Bronchial epithelial cell (primary cell): ENCODE measurements around the gene GNB5. TPM values are rescaled to one million over a fixed set of nuclear protein-coding genes. Genes with fewer than 3 reads are reported as not detected.

Source experiments
- DNase-seq: peaks from one replicate; pipeline ENCODE4 v3.0.0-alpha.2; 2010; ENCODE audit warnings: low read depth
- FAIRE-seq: peaks from 2 replicates; lab custom pipeline; 2011; peaks lifted over from hg19 to GRCh38; lab: Jason Lieb, UNC
- H3K27me3 ChIP-seq: 2 replicates; pipeline ENCODE4 v1.5.1; 2011; ENCODE audit warnings: low read length; ENCODE audit not compliant: control insufficient read depth, insufficient read depth
- H3K36me3 ChIP-seq: 2 replicates; pipeline ENCODE4 v1.5.1; 2011; ENCODE audit warnings: low read length; ENCODE audit not compliant: control insufficient read depth, insufficient read depth
- H3K4me3 ChIP-seq: 2 replicates; pipeline ENCODE4 v1.5.1; 2011; ENCODE audit warnings: mild to moderate bottlenecking, low read depth, low read length, control low read depth
- total RNA-seq: library from RNA; depleted of rRNA; stranded (reverse); fragments of >200 nt; gene quantifications from 2 replicates; pipeline ENCODE4 v1.2.1, GENCODE V29; 2014
- TF ChIP-seq, protein P1 (sequence below): IDR thresholded peaks from 2 replicates; pipeline ENCODE4 v1.5.1; 2011; ENCODE audit warnings: mild to moderate bottlenecking, moderate library complexity, low read length, control low read depth, inconsistent platforms; ENCODE audit not compliant: insufficient read depth, severe bottlenecking

Gene GNB5
- total RNA-seq, 1 donor from 2014 or later = 46.1 TPM

DNA sequence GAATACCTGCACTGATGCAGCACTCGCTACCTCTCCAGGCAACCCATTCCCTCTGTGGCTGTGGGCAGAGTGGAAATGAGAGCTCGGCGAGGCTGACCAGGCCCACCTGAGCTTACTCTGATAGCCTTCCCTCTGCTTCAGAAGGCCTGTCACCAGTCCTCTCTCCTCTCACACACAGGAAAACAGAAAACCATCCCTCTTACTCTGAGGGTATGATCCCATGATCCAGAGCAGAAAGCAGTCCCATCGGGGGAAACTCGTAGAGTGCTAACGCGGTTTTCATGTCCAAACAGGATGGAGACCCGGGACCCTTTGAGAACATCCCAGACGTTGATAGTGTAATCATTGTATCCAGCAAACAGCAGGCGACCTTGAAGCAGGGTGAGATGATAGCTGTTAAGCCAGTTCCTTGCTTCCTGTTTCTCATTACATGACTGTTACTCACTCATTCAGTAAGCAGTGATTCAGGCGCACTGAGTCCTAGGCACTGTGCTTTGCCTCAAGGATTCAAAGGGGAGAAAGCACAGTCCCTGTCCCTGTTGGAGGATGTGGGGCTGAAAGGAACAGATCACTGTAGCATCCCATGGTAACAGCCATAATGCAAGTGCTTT, 66.8 kb downstream of the GNB5 start:
- Histone ChIP-seq H3K36me3 (no peaks in the 10 kb centered on the region), H3K4me3 (no peak overlapping the region), H3K27me3 (no peaks in the 10 kb centered on the region)
- peak; percentile 50 for FAIRE-seq
- TF ChIP-seq, protein P1, sequence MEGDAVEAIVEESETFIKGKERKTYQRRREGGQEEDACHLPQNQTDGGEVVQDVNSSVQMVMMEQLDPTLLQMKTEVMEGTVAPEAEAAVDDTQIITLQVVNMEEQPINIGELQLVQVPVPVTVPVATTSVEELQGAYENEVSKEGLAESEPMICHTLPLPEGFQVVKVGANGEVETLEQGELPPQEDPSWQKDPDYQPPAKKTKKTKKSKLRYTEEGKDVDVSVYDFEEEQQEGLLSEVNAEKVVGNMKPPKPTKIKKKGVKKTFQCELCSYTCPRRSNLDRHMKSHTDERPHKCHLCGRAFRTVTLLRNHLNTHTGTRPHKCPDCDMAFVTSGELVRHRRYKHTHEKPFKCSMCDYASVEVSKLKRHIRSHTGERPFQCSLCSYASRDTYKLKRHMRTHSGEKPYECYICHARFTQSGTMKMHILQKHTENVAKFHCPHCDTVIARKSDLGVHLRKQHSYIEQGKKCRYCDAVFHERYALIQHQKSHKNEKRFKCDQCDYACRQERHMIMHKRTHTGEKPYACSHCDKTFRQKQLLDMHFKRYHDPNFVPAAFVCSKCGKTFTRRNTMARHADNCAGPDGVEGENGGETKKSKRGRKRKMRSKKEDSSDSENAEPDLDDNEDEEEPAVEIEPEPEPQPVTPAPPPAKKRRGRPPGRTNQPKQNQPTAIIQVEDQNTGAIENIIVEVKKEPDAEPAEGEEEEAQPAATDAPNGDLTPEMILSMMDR = no peak
- peak; percentile 92 for DNase-seq

DNA sequence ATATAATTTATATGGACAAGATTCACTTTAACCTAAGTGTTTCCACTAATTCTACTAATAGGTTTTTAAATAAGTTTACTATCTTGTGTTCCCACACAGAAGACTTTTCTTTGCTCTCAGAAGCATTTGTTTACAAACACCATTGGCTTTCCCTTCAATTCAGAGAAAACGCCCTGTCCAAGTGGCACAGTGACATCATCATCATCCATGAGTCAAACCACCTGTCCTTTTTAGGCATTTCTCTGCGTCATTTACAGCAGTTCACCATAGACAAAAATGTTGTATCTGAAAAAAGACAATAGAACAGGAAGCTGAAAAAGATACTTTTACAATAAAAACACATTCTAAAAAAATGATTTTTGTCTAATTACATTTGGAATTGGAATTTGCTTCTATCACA, 69.3 kb downstream of the GNB5 start:
- TF ChIP-seq, protein P1 = no peak

DNA sequence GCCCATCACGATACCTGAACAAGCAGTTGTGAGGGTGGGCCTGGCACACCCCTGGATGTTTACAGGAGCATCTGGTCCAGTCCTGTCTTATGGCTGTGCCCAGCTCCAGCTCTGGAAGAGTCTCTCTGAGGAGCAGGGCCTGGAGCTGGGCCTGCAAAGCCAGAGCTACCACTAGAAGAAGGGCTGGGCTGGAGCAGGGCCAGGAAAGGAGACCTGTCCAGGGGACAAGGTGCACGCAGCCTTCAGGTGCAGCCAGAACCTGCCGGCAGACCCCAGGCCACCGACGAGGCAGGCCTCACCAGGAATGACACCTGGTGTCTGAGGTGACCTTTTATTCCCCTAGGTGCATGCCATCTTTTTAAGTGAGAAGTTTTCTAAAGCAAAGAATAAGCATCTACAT, 70.2 kb downstream of the GNB5 start:
- no peak overlapping the region for H3K4me3 ChIP-seq
- TF ChIP-seq, protein P1 = no peak
- FAIRE-seq = no peak
- H3K36me3 ChIP-seq = no peaks in the 10 kb centered on the region
- no peak for DNase-seq
- no peaks in the 10 kb centered on the region for H3K27me3 ChIP-seq

More for the DNA sequence above, 69.3 kb downstream of the GNB5 start:
- Histone ChIP-seq H3K27me3 (no peaks in the 10 kb centered on the region), H3K4me3 (no peak overlapping the region), H3K36me3 (no peaks in the 10 kb centered on the region)
- FAIRE-seq (no peak), DNase-seq (no peak)

DNA sequence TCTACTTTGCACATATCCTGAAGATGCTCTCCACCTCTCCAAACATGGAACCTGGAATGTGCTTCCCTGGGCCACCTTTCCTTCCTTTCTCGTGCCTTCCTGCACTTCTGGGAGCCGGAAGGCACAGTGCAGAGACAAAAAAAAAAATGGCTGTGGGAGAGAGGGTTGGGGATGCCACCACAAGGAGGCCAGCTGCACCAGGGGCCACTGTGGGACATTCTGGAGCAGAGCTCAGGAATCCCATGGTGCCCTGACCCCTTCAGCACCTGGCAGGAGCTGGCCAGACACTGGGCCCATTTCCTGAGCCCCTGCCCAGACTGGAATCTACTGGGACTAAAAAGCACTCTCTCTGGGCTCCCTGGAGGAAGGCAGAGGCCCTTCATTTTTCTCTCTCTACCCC, 70.7 kb downstream of the GNB5 start:
- FAIRE-seq (no peak), DNase-seq (no peak)

DNA sequence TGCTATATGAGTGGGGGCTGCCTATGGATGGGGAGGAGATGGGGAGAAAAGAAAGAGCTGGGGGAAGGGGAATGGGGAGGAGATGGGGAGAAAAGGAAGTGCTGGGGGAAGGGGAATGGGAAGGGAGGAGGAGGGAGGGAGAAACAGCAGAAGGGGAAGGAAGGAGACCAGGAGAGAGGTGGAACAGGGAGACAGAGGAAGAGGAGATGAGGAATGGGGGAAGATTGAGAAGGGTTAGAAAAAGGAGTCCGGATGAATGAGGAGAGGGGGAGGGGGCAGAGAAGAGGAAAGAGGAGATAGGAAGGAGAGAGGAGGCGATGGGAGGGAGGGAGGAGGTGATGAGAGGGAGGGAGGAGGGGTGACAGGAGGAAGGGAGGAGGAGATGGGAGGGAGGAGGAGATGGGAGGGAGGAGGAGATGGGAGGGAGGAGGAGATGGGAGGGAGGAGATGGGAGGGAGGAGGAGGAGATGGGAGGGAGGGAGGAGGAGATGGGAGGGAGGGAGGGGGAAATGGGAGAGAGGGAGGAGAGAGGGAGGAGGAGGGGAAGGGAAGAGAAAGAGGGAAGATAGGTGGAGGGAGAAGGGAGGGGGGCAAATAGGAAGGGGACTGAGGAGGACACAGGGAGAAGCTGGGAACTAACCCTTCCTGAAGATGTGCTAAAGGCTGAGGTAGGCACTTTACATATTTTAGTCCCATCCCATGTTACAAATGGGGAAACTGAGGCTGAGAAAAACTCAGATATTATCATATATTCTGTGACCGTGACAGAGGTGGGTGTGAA, 72.0 kb downstream of the GNB5 start:
- DNase-seq = no peak
- Histone ChIP-seq H3K27me3 (no peaks in the 10 kb centered on the region), H3K36me3 (no peaks in the 10 kb centered on the region), H3K4me3 (no peak overlapping the region)
- FAIRE-seq = no peak
- TF ChIP-seq, protein P1 = no peak

More for the DNA sequence above, 70.7 kb downstream of the GNB5 start:
- Histone ChIP-seq H3K36me3 (no peaks in the 10 kb centered on the region), H3K27me3 (no peaks in the 10 kb centered on the region), H3K4me3 (no peak overlapping the region)
- TF ChIP-seq, protein P1 = no peak
